AG09319 (cell line): Measurements from ENCODE around the gene C19orf81.

Experiments used
- DNase-seq: peaks from one replicate; pipeline ENCODE4 v3.0.0-alpha.2; 2010; ENCODE audit warnings: low read depth; ENCODE audit errors: extremely low read depth
- CTCF ChIP-seq: IDR thresholded peaks from 2 replicates; pipeline ENCODE4 v1.5.1; 2011; ENCODE audit warnings: low read depth, mild to moderate bottlenecking, inconsistent platforms, low read length, moderate library complexity

C19orf81 gene

GRCh38 chr19:50636317-50637085 lies 12.7 kb upstream of the C19orf81 start:
- DNase-seq = no peak
- TF ChIP-seq CTCF = no peak

DNA sequence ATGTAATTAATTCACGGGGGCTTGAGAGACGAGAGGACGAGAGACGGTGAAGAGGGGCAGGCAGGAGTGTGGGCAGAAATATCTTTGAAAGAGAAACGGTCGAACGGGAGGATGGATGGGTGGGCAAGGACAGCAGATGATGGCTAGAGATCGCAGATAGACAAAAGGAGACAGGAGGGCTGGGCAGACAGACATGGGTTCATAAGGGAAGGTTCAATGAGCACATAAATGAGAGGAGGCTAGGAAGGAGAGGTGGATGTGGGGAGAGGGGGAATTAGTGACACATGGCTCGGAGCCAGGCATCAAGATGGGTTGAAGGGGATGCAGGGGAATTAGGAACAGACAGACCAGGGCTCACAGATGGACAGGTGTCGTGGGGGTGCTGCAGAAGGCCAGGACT lies 10.6 kb upstream of the C19orf81 start:
- DNase-seq = no peak
- no peak for TF ChIP-seq CTCF

- no peak for DNase-seq
- TF ChIP-seq CTCF = no peak
Measured at GRCh38 chr19:50639121-50640112, 9.8 kb upstream of the C19orf81 start, which contains the start of gene SYT3. TSS of gene SYT3 (minus strand) at chr19:50639881. CDS start at chr19:50637411, 2,470 bp downstream.

DNA sequence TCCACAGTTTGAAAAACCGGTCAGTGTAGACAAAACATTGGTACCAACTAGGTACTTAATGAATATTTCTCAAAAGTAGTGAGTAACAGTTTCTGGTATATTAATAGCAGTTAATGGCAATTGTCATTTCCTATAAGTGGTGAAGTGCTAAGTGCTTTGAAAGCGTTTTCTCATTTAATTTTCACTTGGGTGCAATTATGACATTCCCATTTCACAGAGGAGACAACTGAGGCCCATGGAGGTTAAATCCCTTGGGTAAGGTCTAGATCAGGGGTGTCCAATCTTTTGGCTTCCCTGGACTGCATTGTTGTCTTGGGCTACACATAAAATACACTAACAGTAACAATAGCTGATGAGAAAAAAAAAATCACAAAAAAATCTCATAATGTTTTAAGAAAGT lies 8.9 kb upstream of the C19orf81 start:
- no peak for TF ChIP-seq CTCF

GRCh38 chr19:50644315-50644915 lies 4.8 kb upstream of the C19orf81 start:
- DNase-seq = no peak

More for the DNA sequence above, 8.9 kb upstream of the C19orf81 start:
- DNase-seq = no peak

DNA sequence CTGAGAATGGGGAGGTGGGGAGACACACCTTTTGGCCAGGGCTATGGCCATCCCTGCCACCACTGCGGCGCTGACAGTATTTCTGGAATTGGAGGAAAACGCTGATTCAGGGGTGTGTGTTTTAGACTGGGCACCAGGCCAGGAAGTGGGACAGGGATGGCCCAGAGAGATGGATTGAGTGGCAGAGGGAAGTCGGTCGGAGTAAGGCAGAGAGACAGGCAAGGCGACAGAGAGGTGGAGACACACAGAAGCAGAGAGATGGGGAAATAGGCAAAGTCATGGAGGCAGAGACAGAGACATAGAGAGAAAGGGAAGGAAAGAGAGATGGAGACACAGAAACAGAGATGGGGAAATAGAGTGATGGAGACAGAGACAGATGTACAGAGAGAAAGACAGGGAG lies 4.1 kb upstream of the C19orf81 start:
- no peak for DNase-seq
- TF ChIP-seq CTCF = no peak

More at GRCh38 chr19:50644315-50644915, 4.8 kb upstream of the C19orf81 start:
- TF ChIP-seq CTCF = no peak
